HCT116 (cell line): ENCODE data around the gene GJA1. TPM values are rescaled to one million over a fixed set of nuclear protein-coding genes. Genes with fewer than 3 reads are reported as not detected.

ENCODE experiments used
- ATAC-seq: fragments of 200-7000 bp; cut with Tn5 transposase; 2 replicates; pipeline ENCODE4 v1.9.1; 2020; ENCODE audit warnings: mild to moderate bottlenecking, moderate library complexity
- BruUV-seq: library from RNA; stranded (reverse); fragments of 400-500 nt; replicated peaks from 2 replicates; lab custom pipeline; 2021; lab: Mats Ljungman, UMichigan
- CTCF ChIA-PET: fragments of 300-600 bp; sonication (Branson Sonifier 250); formaldehyde crosslinking; loops from one replicate; lab custom pipeline; 2021; ENCODE audit warnings: antibody characterized with exemption; lab: Charles Lee
- POLR2A ChIA-PET: fragments of 300-600, 350-600 bp; sonication (Branson Sonifier 250); formaldehyde crosslinking; loops from one replicate; lab custom pipeline; 2021; ENCODE audit warnings: antibody characterized with exemption; lab: Charles Lee
- RAD21 ChIA-PET, 2 experiments: fragments of 300-600 bp; sonication (Branson Sonifier 250); formaldehyde crosslinking; loops; one replicate each; lab custom pipeline; 2023; ENCODE audit warnings: low total read pairs in 2 of 2; ENCODE audit not compliant: uncharacterized antibody in 2 of 2, unreplicated experiment in 2 of 2, low non-redundant PET in 1 of 2; lab: Charles Lee
- DNase-seq: peaks from one replicate; pipeline ENCODE4 v3.0.0-alpha.2; 2010; ENCODE audit warnings: low read depth, low spot score
- H2AFZ ChIP-seq: fragments of 200-600 bp; shearing (Covaris generic), sonication (generic); 2 replicates; pipeline ENCODE4 v1.6.1; 2017; ENCODE audit warnings: low read depth, mixed run types, mixed read lengths, antibody characterized with exemption, low read length; ENCODE audit not compliant: poor library complexity, severe bottlenecking
- H3K27ac ChIP-seq: 2 replicates; pipeline ENCODE4 v1.5.1; 2012; ENCODE audit warnings: low read depth, low read length
- H3K27me3 ChIP-seq: fragments of 200-600 bp; sonication (generic); 2 replicates; pipeline ENCODE4 v1.6.1; 2016; ENCODE audit warnings: mixed run types, low read length, mixed read lengths; ENCODE audit not compliant: insufficient read depth
- H3K36me3 ChIP-seq, 2 experiments: fragments of 200-500 bp in 1 of 2; fragments of 200-600 bp in 1 of 2; sonication (Bioruptor generic) in 1 of 2; sonication (generic) in 1 of 2; 2 replicates each; pipeline versions ENCODE4 v1.5.1 to v1.6.1; 2014 to 2016; ENCODE audit warnings: low read length in 2 of 2, inconsistent platforms in 1 of 2, mixed read lengths in 1 of 2, mixed run types in 1 of 2; ENCODE audit not compliant: insufficient read depth in 2 of 2, control insufficient read depth in 1 of 2
- H3K4me1 ChIP-seq, 2 experiments: fragments of 200-600 bp in 1 of 2; sonication (generic) in 1 of 2; 2 replicates each; pipeline versions ENCODE4 v1.5.1 to v1.6.1; 2012 to 2017; ENCODE audit warnings: low read length in 2 of 2, inconsistent platforms in 1 of 2, mild to moderate bottlenecking in 1 of 2, mixed read lengths in 1 of 2, mixed run types in 1 of 2, moderate library complexity in 1 of 2; ENCODE audit not compliant: insufficient read depth in 2 of 2, control insufficient read depth in 1 of 2
- H3K4me2 ChIP-seq: fragments of 200-600 bp; sonication (generic); 2 replicates; pipeline ENCODE4 v1.6.1; 2017; ENCODE audit warnings: mixed run types, low read length, mixed read lengths
- H3K4me3 ChIP-seq, 2 experiments: fragments of 200-600 bp in 1 of 2; sonication (generic) in 1 of 2; replicated peaks in 1 of 2; 2 replicates each; pipeline ENCODE4 v1.5.1; 2011 to 2016; ENCODE audit warnings: low read length in 2 of 2, control low read depth in 1 of 2, low read depth in 1 of 2, mild to moderate bottlenecking in 1 of 2, mixed read lengths in 1 of 2, mixed run types in 1 of 2
- H3K79me2 ChIP-seq: fragments of 200-600 bp; sonication (generic); 2 replicates; pipeline ENCODE4 v1.6.1; 2017; ENCODE audit warnings: mild to moderate bottlenecking, mixed run types, low read length, moderate library complexity, mixed read lengths; ENCODE audit not compliant: insufficient read depth
- H3K9ac ChIP-seq: fragments of 200-600 bp; sonication (generic); 2 replicates; pipeline ENCODE4 v1.6.1; 2016; ENCODE audit warnings: low read length, mixed read lengths
- H3K9me2 ChIP-seq: fragments of 200-600 bp; sonication (generic), shearing (Covaris generic); 2 replicates; pipeline ENCODE4 v1.6.1; 2017; ENCODE audit warnings: mixed run types, mild to moderate bottlenecking, moderate library complexity; ENCODE audit not compliant: insufficient read depth
- H3K9me3 ChIP-seq, 2 experiments: fragments of 200-500 bp in 1 of 2; fragments of 200-600 bp in 1 of 2; sonication (Bioruptor generic) in 1 of 2; sonication (generic) in 1 of 2; 2 replicates each; pipeline ENCODE4 v1.6.1; 2014 to 2017; ENCODE audit warnings: low read length in 2 of 2, mixed read lengths in 2 of 2, inconsistent platforms in 1 of 2, low read depth in 1 of 2, mild to moderate bottlenecking in 1 of 2, mixed run types in 1 of 2, moderate library complexity in 1 of 2; ENCODE audit not compliant: control insufficient read depth in 1 of 2, insufficient read depth in 1 of 2
- H4K20me1 ChIP-seq: fragments of 200-600 bp; sonication (generic), shearing (Covaris generic); 2 replicates; pipeline ENCODE4 v1.6.1; 2017; ENCODE audit warnings: mixed run types, mild to moderate bottlenecking, moderate library complexity; ENCODE audit not compliant: insufficient read depth
- CBX3 ChIP-seq: IDR thresholded peaks from 2 replicates; pipeline ENCODE4 v1.6.1; 2012; ENCODE audit warnings: low read depth
- CEBPB ChIP-seq: IDR thresholded peaks from 2 replicates; pipeline ENCODE4 v1.6.1; 2012; ENCODE audit warnings: low read depth
- EGR1 ChIP-seq: IDR thresholded peaks from 2 replicates; pipeline ENCODE4 v1.6.1; 2012; ENCODE audit warnings: low read depth
- ELF1 ChIP-seq: IDR thresholded peaks from 2 replicates; pipeline ENCODE4 v1.6.1; 2012; ENCODE audit warnings: low read depth, borderline replicate concordance
- EZH2phosphoT487 ChIP-seq: fragments of 200-600 bp; IDR thresholded peaks from 2 replicates; pipeline ENCODE4 v1.6.1; 2018; ENCODE audit warnings: antibody characterized with exemption, borderline replicate concordance
- FOSL1 ChIP-seq: IDR thresholded peaks from 2 replicates; pipeline ENCODE4 v1.6.1; 2012; ENCODE audit warnings: low read depth
- JUND ChIP-seq: IDR thresholded peaks from 2 replicates; pipeline ENCODE4 v1.6.1; 2012
- POLR2AphosphoS5 ChIP-seq: IDR thresholded peaks from 2 replicates; pipeline ENCODE4 v1.6.1; 2011; ENCODE audit warnings: mild to moderate bottlenecking, low read depth, low read length, moderate library complexity
- RAD21 ChIP-seq: IDR thresholded peaks from 2 replicates; pipeline ENCODE4 v1.6.1; 2012; ENCODE audit warnings: low read depth, mild to moderate bottlenecking
- SP1 ChIP-seq: IDR thresholded peaks from 2 replicates; pipeline ENCODE4 v1.6.1; 2012; ENCODE audit warnings: low read depth
- SRF ChIP-seq: IDR thresholded peaks from 2 replicates; pipeline ENCODE4 v1.6.1; 2012; ENCODE audit warnings: low read depth
- TCF7L2 ChIP-seq: IDR thresholded peaks from 2 replicates; pipeline ENCODE4 v1.7.0; 2011; ENCODE audit warnings: borderline replicate concordance, inconsistent platforms; ENCODE audit not compliant: insufficient read depth, insufficient read length; ENCODE audit errors: extremely low read depth
- YY1 ChIP-seq: IDR thresholded peaks from 2 replicates; pipeline ENCODE4 v1.6.1; 2011; ENCODE audit warnings: low read length, low read depth, moderate library complexity, mild to moderate bottlenecking; ENCODE audit not compliant: insufficient replicate concordance; ENCODE audit errors: extremely low read depth
- ZNF274 ChIP-seq: fragments of 200-500 bp; sonication (Bioruptor generic); IDR thresholded peaks from 2 replicates; pipeline ENCODE4 v1.6.1; 2014; ENCODE audit warnings: mild to moderate bottlenecking, low read depth, low read length, inconsistent platforms
- intact Hi-C: fragments of 100-400 bp; cut with micrococcal nuclease; formaldehyde crosslinking; loops from 2 replicates; pipeline ENCODE4 v1.10.0; 2022
- total RNA-seq: library from RNA; stranded (reverse); gene quantifications from one replicate; pipeline ENCODE4 v1.2.1, GENCODE V29; 2021; ENCODE audit not compliant: unreplicated experiment
- TF ChIP-seq, protein P1 (sequence below): IDR thresholded peaks from 2 replicates; pipeline ENCODE4 v1.6.1; 2012
- TF ChIP-seq, protein P2 (sequence below), 3 experiments: fragments of 200-600 bp in 1 of 3; sonication (generic) in 1 of 3; IDR thresholded peaks in 2 of 3; conservative IDR thresholded peaks in 1 of 3; 2 replicates each; pipeline ENCODE4 v1.5.1; 2012 to 2017; ENCODE audit warnings: low read depth in 2 of 3, low read length in 2 of 3, antibody characterized with exemption in 1 of 3, borderline replicate concordance in 1 of 3, control low read depth in 1 of 3, mild to moderate bottlenecking in 1 of 3, mixed read lengths in 1 of 3, mixed run types in 1 of 3, moderate library complexity in 1 of 3; ENCODE audit not compliant: insufficient read depth in 1 of 3
- TF ChIP-seq, protein P3 (sequence below): IDR thresholded peaks from 2 replicates; pipeline ENCODE4 v1.6.1; 2012; ENCODE audit warnings: low read depth
- TF ChIP-seq, protein P4 (sequence below): IDR thresholded peaks from 2 replicates; pipeline ENCODE4 v1.6.1; 2011; ENCODE audit warnings: mild to moderate bottlenecking, low read length, moderate library complexity; ENCODE audit not compliant: insufficient replicate concordance; ENCODE audit errors: extremely low read depth

The GJA1 gene
- total RNA-seq, 1 experiment from 2014 or later = 1.1 TPM

DNA sequence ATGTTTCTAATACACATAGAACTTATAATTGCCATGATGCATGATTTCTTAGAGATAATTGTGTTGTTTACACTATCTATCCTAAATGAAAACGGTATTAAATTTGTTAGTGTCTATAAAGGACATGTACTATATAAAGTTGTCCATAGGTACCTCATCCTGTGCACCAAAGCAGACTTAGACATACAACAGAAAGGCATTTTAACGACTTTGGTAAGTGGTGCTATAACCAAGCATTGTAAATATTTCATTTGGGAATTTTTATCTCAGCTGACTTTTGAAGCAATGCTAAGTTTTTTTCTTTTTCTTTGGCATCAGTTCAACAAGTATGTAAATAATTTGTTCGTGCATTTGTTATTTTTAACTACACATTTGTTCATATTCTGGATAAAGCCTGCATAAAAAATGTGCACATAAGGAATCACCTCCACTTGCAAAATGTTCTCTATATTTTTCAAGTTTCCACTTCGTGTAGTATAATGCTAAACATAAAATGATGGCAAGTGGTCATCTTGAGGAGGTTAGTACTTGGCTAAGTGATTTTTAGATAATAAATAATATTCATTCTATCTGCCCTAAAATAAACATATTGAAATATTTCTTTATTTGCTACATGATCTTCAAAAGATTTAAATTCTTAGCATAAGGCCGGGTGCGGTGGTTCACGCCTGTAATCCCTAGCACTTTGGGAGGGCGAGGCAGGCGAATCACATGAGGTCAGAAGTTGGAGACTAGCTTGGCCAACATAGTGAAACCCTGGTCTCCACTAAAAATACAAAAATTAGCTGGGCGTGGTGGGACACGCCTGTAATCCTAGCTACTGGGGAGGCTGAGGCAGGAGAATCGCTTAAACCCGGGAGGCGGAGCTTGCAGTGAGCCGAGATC lies 6.3 kb upstream of the GJA1 start:
- Histone ChIP-seq H3K9ac (no peak overlapping the region), H3K4me3 (no peak overlapping the region), H3K27me3 (no peaks in the 10 kb centered on the region), H3K9me3 (no peaks in the 10 kb centered on the region), H3K79me2 (no peaks in the 10 kb centered on the region), H4K20me1 (no peaks in the 10 kb centered on the region), H3K4me2 (no peak overlapping the region), H3K4me1 (no peaks in the 10 kb centered on the region), H3K36me3 (no peaks in the 10 kb centered on the region), H2AFZ (no peak overlapping the region), H3K9me2 (no peaks in the 10 kb centered on the region), H3K27ac (no peak overlapping the region)
- ChIA-PET POLR2A (no interaction called here), CTCF (interaction anchor here (1.1 to 3.3 kb wide), 3 partner anchors 414 to 755 kb away, joined by 4 to 25 read pairs (median 7); no protein-coding TSS in a partner anchor), RAD21 (interaction anchor here in 1 of 2 experiments (0.7 to 1.4 kb wide), 2 partner anchors 37 to 420 kb away, joined by 3 read pairs; no protein-coding TSS in a partner anchor)
- BruUV-seq = no TSS peak
- TF ChIP-seq TCF7L2 (no peak), CBX3 (no peak), POLR2AphosphoS5 (no peak), EZH2phosphoT487 (no peak), ELF1 (no peak), ZNF274 (no peak), JUND (no peak), FOSL1 (no peak), CEBPB (no peak), EGR1 (no peak), SRF (no peak), SP1 (no peak), YY1 (no peak), RAD21 (no peak)
- TF ChIP-seq, protein P1, sequence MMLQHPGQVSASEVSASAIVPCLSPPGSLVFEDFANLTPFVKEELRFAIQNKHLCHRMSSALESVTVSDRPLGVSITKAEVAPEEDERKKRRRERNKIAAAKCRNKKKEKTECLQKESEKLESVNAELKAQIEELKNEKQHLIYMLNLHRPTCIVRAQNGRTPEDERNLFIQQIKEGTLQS = no peak
- TF ChIP-seq, protein P2, sequence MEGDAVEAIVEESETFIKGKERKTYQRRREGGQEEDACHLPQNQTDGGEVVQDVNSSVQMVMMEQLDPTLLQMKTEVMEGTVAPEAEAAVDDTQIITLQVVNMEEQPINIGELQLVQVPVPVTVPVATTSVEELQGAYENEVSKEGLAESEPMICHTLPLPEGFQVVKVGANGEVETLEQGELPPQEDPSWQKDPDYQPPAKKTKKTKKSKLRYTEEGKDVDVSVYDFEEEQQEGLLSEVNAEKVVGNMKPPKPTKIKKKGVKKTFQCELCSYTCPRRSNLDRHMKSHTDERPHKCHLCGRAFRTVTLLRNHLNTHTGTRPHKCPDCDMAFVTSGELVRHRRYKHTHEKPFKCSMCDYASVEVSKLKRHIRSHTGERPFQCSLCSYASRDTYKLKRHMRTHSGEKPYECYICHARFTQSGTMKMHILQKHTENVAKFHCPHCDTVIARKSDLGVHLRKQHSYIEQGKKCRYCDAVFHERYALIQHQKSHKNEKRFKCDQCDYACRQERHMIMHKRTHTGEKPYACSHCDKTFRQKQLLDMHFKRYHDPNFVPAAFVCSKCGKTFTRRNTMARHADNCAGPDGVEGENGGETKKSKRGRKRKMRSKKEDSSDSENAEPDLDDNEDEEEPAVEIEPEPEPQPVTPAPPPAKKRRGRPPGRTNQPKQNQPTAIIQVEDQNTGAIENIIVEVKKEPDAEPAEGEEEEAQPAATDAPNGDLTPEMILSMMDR (IDR thresholded peaks at IDR 0.05 in 2 of 3, conservative IDR thresholded peaks at IDR 0.05 in 1 of 3; ENCODE audit: borderline replicate concordance in 1 of 3, insufficient read depth in 1 of 3, low read depth in 2 of 3, low read length in 2 of 3) = no peak
- TF ChIP-seq, protein P3, sequence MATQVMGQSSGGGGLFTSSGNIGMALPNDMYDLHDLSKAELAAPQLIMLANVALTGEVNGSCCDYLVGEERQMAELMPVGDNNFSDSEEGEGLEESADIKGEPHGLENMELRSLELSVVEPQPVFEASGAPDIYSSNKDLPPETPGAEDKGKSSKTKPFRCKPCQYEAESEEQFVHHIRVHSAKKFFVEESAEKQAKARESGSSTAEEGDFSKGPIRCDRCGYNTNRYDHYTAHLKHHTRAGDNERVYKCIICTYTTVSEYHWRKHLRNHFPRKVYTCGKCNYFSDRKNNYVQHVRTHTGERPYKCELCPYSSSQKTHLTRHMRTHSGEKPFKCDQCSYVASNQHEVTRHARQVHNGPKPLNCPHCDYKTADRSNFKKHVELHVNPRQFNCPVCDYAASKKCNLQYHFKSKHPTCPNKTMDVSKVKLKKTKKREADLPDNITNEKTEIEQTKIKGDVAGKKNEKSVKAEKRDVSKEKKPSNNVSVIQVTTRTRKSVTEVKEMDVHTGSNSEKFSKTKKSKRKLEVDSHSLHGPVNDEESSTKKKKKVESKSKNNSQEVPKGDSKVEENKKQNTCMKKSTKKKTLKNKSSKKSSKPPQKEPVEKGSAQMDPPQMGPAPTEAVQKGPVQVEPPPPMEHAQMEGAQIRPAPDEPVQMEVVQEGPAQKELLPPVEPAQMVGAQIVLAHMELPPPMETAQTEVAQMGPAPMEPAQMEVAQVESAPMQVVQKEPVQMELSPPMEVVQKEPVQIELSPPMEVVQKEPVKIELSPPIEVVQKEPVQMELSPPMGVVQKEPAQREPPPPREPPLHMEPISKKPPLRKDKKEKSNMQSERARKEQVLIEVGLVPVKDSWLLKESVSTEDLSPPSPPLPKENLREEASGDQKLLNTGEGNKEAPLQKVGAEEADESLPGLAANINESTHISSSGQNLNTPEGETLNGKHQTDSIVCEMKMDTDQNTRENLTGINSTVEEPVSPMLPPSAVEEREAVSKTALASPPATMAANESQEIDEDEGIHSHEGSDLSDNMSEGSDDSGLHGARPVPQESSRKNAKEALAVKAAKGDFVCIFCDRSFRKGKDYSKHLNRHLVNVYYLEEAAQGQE = no peak
- TF ChIP-seq, protein P4, sequence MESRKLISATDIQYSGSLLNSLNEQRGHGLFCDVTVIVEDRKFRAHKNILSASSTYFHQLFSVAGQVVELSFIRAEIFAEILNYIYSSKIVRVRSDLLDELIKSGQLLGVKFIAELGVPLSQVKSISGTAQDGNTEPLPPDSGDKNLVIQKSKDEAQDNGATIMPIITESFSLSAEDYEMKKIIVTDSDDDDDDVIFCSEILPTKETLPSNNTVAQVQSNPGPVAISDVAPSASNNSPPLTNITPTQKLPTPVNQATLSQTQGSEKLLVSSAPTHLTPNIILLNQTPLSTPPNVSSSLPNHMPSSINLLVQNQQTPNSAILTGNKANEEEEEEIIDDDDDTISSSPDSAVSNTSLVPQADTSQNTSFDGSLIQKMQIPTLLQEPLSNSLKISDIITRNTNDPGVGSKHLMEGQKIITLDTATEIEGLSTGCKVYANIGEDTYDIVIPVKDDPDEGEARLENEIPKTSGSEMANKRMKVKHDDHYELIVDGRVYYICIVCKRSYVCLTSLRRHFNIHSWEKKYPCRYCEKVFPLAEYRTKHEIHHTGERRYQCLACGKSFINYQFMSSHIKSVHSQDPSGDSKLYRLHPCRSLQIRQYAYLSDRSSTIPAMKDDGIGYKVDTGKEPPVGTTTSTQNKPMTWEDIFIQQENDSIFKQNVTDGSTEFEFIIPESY = no peak
- DNase-seq (no peak), ATAC-seq (no peak)
- intact Hi-C loops = no loop called here
